ENCODE results near the gene TMPRSS3.
"Not testable (repeated sequence)": the region's sequence is repeated elsewhere in the genome, so short reads cannot be mapped to it uniquely, and the experiment has no call there.

The TMPRSS3 gene

DNA sequence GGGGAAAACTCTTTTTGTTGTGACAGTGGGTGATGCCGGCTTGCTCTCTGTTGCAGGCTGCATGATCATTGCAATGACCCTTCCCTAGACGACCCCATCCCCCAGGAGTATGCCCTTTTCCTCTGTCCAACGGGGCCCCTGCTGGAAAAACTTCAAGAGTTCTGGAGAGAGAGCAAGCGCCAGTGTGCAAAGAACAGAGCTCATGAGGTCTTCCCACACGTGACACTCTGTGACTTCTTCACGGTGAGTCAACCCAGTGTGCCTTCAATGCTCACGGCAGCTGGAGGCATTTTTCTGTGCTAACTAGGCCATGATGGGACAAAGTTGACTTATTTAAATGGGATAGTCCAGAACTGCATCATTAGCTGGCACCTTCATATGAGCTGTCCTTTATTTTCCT is 13.5 kb upstream of the TMPRSS3 start:
- DNase-seq: no peak
- no peak for TF ChIP-seq POLR2A (IDR thresholded peaks at IDR 0.05; ENCODE audit: low read length)
- no peak for TF ChIP-seq GATA1 (IDR thresholded peaks at IDR 0.05; ENCODE audit: low read depth, low read length)

DNA sequence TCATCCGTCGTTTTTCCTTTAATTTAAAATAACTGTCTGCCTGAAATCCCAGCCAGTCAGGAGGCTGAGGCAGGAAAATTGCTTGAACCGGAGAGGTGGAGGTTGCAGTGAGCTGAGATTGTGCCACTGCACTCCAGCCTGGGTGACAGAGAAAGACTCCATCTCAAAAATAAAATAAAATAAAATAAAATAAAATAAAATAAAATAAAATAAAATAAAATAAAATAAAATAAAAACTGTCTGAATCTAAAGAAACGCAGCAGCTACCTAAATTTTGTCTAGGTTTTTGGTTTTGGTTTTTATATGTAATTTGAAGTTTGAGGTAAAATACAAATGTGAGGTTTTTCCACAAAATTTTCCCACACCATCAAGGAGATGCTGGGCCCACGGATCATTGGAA is 12.9 kb upstream of the TMPRSS3 start:
- DNase-seq: not testable (repeated sequence)

DNA sequence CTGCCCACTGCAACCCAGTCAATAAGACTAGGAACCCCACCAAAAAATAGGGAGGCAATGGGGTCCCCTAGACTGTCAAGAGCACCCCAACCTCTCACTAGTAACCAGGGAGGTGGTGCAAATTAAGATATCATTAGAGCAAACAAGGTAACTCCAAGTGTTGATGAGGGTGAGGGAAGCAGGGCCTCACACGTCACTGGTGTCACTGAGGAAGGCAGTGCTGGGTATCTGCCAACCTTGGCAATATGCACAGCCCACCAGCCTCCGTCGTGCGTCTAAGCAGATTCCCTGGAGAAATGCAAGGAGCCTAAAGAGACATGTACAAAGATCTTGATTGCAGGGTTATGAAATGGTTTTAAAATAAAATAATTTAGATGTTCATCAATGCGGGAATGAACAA is 11.6 kb upstream of the TMPRSS3 start:
- DNase-seq: no peak
- TF ChIP-seq GATA1 (IDR thresholded peaks at IDR 0.05; ENCODE audit: low read depth, low read length) (no peak), POLR2A (IDR thresholded peaks at IDR 0.05; ENCODE audit: low read length) (no peak)

DNA sequence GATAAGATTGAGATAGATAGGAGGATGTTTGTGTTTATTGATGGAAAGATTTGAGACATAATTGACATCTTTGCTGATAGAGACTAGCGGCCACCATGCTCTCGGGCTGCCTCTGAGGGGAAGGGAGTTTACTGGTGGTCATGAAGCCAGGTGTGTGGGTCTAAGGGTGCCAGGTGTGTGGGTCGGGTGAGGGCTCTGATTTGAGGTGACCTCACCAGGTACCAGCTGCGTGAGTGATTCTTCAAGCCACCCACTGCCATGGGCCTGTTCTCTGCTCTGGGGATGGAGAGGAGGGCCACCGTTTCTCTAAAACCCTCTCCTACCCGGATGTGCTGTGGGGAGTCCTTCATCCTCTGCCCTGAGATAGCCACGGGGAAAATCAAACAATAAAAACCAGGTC is 11.0 kb upstream of the TMPRSS3 start:
- TF ChIP-seq GATA1 (IDR thresholded peaks at IDR 0.05; ENCODE audit: low read depth, low read length) (no peak), POLR2A (IDR thresholded peaks at IDR 0.05; ENCODE audit: low read length) (no peak)
- no peak for DNase-seq

DNA sequence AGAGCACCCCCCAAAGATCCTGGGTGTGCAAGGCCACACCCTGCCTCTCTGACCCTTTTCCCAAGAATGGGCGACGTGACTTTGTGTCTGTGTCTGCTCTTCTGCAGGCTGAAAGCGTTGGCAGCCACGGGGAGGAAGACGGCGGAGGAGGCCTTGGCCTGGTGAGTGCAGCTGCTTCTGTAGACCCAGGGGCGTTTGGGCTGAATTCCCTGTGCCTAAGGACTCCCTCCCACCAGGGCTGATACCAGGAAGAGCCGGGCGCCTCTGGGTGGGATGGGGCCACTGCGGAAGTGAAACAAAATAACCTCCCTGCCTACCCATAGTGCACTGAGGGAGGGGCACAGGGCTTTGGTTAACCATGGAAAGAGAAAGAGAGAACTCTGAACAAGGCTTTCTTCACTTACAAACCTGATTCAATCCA is 10.4 kb upstream of the TMPRSS3 start:
- DNase-seq: no peak
- no peak for TF ChIP-seq POLR2A (IDR thresholded peaks at IDR 0.05; ENCODE audit: low read length)
- no peak for TF ChIP-seq GATA1 (IDR thresholded peaks at IDR 0.05; ENCODE audit: low read depth, low read length)

DNA sequence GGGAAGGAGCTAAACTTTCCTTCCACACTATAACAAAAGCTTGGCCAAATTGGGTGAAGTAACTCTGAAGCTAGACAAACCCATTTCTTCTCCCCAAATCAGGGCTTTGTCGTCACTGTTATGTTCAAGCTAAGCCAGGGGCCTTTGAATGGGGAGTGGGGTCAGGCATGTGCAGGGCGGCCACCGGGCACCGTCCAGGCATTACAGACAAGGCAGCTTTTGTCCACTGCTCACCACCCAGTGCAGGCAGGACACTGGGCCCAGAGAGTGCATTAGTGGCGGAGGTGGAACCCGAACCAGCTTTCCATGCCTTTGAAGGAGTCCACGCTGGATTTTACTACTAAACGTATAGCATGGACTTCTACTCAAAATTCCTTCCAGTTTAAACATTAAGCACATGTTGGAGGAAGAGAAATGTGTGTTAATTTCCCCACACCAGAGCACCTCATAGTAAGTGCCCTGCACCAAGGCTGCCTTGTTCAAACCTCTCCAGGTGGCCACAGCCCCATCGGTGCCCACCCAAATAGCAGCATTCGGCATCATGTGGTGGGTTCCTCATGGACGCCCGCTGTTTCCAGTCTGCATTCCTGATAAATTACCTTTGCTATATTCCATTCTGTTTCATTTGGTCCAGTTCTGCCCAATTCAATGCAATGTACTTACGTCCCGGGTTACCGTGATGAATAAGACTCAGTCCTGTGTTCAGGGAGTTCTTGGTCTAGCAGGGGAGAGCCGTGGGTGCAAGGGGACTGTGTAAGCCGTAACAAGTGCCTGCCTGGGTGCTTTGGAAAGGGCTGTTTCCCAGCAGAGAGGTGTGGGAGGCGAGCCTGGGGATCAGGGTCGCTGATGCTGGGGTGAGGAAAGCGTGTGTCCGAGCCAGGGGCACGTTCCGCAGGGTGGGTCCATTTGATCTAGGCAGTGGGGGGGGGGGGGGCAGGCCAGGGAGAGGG is 9.5 kb upstream of the TMPRSS3 start:
- no peak for DNase-seq
- TF ChIP-seq GATA1 (IDR thresholded peaks at IDR 0.05; ENCODE audit: low read depth, low read length) (no peak), POLR2A (IDR thresholded peaks at IDR 0.05; ENCODE audit: low read length) (no peak)

DNA sequence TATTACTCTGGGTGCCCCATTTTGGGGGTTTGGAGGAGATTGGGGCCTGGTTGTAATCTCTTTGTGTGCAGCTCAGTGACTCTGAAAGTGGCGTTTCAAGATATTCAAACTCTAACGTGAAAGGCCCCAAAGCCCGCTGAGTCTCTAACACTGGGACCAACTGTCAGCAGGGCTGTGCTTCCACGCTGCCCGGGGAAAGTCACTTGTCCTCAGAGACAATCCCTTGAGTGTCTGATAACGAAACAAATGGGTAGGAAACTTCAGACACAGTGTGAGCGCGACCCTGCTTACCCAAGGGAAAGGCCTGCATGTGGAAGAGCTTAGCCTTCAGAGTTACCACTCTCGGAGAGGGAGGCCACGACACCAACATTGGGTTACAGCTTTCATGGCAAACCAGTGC is 8.7 kb upstream of the TMPRSS3 start:
- no peak for TF ChIP-seq GATA1 (IDR thresholded peaks at IDR 0.05; ENCODE audit: low read depth, low read length)
- TF ChIP-seq POLR2A (IDR thresholded peaks at IDR 0.05; ENCODE audit: low read length): no peak
- peak; percentile 12 to 62 for DNase-seq

DNA sequence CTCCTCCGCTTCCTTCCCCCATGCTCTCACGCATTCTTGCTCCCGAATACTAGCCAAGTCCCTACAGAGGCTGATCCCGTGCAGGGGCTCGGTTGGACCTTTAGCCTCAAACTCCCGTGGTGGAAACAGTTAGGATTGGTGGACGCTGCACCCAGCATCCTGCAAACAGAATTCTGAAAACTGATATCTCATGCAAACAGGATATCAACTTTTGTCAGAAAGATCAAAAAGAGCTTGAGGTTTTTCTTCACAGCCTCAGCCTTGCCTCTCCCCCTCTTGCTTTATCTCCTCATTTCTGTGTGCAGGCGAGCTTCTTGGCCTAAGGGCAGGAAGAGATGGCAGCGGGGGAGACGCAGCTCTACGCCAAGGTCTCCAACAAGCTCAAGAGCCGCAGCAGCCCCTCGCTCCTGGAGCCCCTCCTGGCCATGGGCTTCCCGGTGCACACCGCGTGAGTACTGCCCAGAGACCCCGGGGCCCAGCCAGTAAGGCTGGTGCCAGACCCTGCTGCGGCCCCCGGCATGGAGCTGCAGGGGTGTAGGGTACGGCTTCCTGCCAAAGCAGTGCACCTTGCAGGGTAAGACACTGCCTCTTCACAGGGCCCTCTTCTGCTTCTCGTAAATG is 7.9 kb upstream of the TMPRSS3 start, which contains the start of gene UBASH3A:
TSS of gene UBASH3A (plus strand) at position 292 of the 621 bp plus-strand sequence. CDS start at position 336, 44 bp downstream.
- peak; percentile 45 to 83 for DNase-seq
- TF ChIP-seq POLR2A (IDR thresholded peaks at IDR 0.05; ENCODE audit: low read length): peak; percentile 52
- no peak for TF ChIP-seq GATA1 (IDR thresholded peaks at IDR 0.05; ENCODE audit: low read depth, low read length)

DNA sequence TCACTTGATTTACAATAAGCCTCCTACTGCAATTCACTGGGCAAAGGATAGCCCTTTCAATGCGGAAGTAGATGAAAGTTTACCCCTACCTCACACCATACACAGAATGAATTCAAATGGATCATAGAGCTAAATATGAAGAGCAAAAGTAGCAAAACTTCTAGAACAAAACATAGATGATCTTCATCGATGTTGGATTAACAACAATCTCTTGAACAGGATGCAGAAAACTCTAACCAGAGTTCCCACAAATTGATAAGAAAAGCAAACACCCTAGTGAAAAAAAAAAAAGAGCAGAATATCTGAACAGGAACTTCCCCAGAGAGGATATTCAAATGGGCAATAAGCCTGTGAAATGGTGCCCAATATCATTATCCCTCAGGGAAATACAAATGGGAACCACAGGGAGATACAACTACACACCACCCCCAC is 6.0 kb upstream of the TMPRSS3 start:
- no peak for DNase-seq
- TF ChIP-seq POLR2A (IDR thresholded peaks at IDR 0.05; ENCODE audit: low read length) (no peak), GATA1 (IDR thresholded peaks at IDR 0.05; ENCODE audit: low read depth, low read length) (no peak)

DNA sequence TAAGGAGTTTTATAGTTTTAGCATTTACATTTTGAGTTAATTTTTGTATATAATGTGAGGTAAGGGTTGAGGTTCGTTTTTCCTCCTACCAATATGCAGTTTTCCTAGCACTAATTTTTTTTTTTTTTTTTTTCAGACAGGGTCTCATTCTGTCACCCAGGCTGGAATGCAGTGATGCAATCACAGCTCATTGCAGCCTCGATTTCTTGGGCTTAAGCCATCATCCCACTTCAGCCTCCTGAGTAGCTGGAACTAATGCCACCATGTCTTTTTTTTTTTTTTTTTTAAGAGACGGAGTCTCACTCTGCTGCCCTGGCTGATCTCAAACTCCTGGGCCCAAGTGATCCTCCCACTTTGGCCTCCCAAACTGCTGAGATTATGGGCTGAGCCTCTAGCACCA is 5.3 kb upstream of the TMPRSS3 start:
- TF ChIP-seq POLR2A (IDR thresholded peaks at IDR 0.05; ENCODE audit: low read length): no peak
- no peak for TF ChIP-seq GATA1 (IDR thresholded peaks at IDR 0.05; ENCODE audit: low read depth, low read length)
- no peak for DNase-seq

DNA sequence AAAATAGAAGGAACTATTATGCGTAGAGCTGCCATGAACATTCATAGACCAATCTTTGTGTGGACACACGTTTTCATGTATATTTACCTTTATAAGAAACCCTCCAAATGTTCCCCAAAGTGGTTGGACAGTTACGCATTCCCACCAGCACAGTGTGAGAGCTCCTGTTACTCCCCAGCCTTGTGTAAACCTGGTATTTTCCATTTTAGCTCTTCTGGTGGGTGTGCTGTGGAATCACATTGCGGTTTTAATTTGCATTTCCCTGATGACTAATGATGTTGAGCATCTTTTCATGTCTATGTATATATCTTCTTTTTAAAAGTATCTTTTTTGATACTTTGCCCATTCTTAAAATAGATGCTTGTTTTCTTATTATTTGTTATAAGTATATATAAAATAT is 4.7 kb upstream of the TMPRSS3 start:
- TF ChIP-seq GATA1 (IDR thresholded peaks at IDR 0.05; ENCODE audit: low read depth, low read length): no peak
- no peak for TF ChIP-seq POLR2A (IDR thresholded peaks at IDR 0.05; ENCODE audit: low read length)
- DNase-seq: no peak

DNA sequence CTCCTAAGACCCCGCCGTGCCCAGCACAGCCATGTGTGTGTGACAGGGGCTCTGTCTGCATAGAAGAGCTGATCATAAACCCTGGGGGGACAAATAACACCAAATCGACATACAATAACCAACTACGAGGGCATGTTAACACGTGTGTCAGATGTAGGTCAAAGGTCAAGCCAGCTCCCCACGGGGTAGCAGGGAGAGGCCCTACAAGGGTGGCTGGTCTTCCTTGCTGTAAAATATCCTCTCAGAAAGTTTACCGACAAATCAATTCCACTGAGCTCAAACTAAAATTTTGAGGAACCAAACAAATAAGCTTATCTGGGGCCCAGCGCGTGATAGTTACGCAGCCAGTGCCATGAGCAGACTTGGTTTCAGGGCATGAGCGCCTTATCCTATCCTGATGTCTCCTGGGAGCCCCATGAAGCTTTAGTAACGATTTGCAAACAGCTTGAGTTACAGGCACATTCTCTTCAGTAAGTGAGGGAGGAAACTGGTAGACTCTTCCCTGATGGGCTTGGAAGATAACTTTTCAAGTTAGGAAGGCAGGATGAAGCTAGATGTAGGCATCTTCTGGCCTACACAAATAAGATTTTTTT is 2.7 kb upstream of the TMPRSS3 start:
- TF ChIP-seq GATA1 (IDR thresholded peaks at IDR 0.05; ENCODE audit: low read depth, low read length) (no peak), POLR2A (IDR thresholded peaks at IDR 0.05; ENCODE audit: low read length) (no peak)
- DNase-seq: no peak

DNA sequence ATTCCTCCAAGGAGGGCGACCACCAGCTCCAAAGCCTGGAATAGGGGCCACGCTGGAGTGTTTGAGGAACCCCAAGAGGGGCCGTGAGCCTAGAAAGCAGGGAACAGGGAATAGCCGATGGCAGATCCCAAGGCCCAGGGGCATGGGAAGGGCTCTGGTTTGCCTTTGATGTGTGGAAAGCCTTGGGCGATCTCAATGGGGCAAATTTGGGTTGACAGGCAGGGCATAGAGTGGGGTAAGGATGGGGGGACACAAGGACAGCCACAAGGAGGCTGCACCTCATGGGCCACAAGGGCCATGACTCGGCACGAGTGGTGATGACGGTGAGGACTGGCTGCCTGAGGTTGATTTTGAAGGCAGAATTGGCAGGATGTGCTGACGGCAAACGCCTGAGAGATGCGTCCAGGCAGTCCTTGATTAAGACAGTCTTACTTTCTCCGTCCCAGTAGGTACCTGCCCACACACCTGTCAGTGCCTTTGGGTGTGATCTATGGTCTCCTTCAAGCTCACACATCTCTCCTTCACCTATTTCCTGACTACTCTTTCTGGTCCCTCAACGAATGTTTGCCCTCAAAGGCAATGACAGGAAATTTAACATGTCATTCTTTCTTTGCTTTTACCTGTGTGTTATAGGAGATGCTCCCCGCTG is 2.0 kb upstream of the TMPRSS3 start:
- TF ChIP-seq GATA1 (IDR thresholded peaks at IDR 0.05; ENCODE audit: low read depth, low read length) (no peak), POLR2A (IDR thresholded peaks at IDR 0.05; ENCODE audit: low read length) (no peak)
- DNase-seq: no peak

All from erythroblast (primary cell).